Parathyroid adenoma (tissue), 2 donors: ENCODE data around the gene LRRFIP2.

Experiments
- H2AFZ ChIP-seq: fragments of 300-600 bp; sonication (generic); one replicate; pipeline ENCODE4 v1.7.0; 2017; ENCODE audit warnings: antibody characterized with exemption, mild to moderate bottlenecking
- H3K27ac ChIP-seq: fragments of 300-600 bp; sonication (generic); one replicate; pipeline ENCODE4 v1.7.0; 2017
- H3K27me3 ChIP-seq: fragments of 300-600 bp; sonication (generic); one replicate; pipeline ENCODE4 v1.7.0; 2017; ENCODE audit warnings: low read length; ENCODE audit not compliant: control insufficient read depth, insufficient read depth
- H3K36me3 ChIP-seq: fragments of 300-600 bp; sonication (generic); one replicate; pipeline ENCODE4 v1.7.0; 2017; ENCODE audit warnings: low read length; ENCODE audit not compliant: control insufficient read depth, insufficient read depth
- H3K4me1 ChIP-seq: fragments of 300-600 bp; sonication (generic); one replicate; pipeline ENCODE4 v1.7.0; 2017; ENCODE audit warnings: control low read depth
- H3K4me2 ChIP-seq: fragments of 300-600 bp; sonication (generic); one replicate; pipeline ENCODE4 v1.7.0; 2017; ENCODE audit warnings: low read length
- H3K4me3 ChIP-seq: fragments of 300-600 bp; sonication (generic); one replicate; pipeline ENCODE4 v1.7.0; 2017; ENCODE audit warnings: low read depth, low read length
- H3K79me2 ChIP-seq: fragments of 300-600 bp; sonication (generic); one replicate; pipeline ENCODE4 v1.7.0; 2017; ENCODE audit warnings: control low read depth
- H3K9ac ChIP-seq: fragments of 300-600 bp; sonication (generic); one replicate; pipeline ENCODE4 v1.7.0; 2017; ENCODE audit warnings: mild to moderate bottlenecking
- H3K9me3 ChIP-seq: fragments of 300-600 bp; sonication (generic); one replicate; pipeline ENCODE4 v1.7.0; 2017; ENCODE audit warnings: low read length; ENCODE audit not compliant: control insufficient read depth
- CTCF ChIP-seq: fragments of 300-600 bp; sonication (generic); IDR thresholded peaks from one replicate; pipeline ENCODE4 v1.7.0; 2017; ENCODE audit warnings: antibody characterized with exemption, mild to moderate bottlenecking
- donor health status: primary hyperparathyroidism.

The LRRFIP2 gene

GRCh38 chr3:37162501-37163245, 11.7 kb downstream of the LRRFIP2 start:
- TF ChIP-seq CTCF = no peak
- Histone ChIP-seq H2AFZ (no peak overlapping the region), H3K4me2 (no peak overlapping the region), H3K9ac (no peak overlapping the region), H3K4me1 (peaks cover 5% of the 10 kb centered on the region), H3K4me3 (no peak overlapping the region), H3K27ac (no peak overlapping the region), H3K79me2 (peaks cover 37% of the 10 kb centered on the region), H3K9me3 (no peaks in the 10 kb centered on the region), H3K36me3 (no peaks in the 10 kb centered on the region), H3K27me3 (no peaks in the 10 kb centered on the region)

GRCh38 chr3:37161351-37161750, 13.0 kb downstream of the LRRFIP2 start:
- Histone ChIP-seq H3K4me3 (no peak overlapping the region), H3K4me2 (no peak overlapping the region), H3K36me3 (no peaks in the 10 kb centered on the region), H3K27ac (no peak overlapping the region), H3K27me3 (no peaks in the 10 kb centered on the region), H2AFZ (no peak overlapping the region), H3K79me2 (peaks cover 37% of the 10 kb centered on the region), H3K9ac (no peak overlapping the region), H3K4me1 (peaks cover 5% of the 10 kb centered on the region), H3K9me3 (no peaks in the 10 kb centered on the region)
- no peak for TF ChIP-seq CTCF

- H3K79me2 ChIP-seq = peaks cover 58% of the 10 kb centered on the region
- H3K9ac ChIP-seq = no peak overlapping the region
- H3K27me3 ChIP-seq = no peaks in the 10 kb centered on the region
- no peak overlapping the region for H2AFZ ChIP-seq
- H3K4me1 ChIP-seq = no peaks in the 10 kb centered on the region
- no peaks in the 10 kb centered on the region for H3K9me3 ChIP-seq
- H3K4me2 ChIP-seq = no peak overlapping the region
- no peaks in the 10 kb centered on the region for H3K36me3 ChIP-seq
- H3K4me3 ChIP-seq = no peak overlapping the region
- no peak overlapping the region for H3K27ac ChIP-seq
- no peak for TF ChIP-seq CTCF
These were observed 18.6 kb downstream of the LRRFIP2 start for GRCh38 chr3:37155782-37156181.

GRCh38 chr3:37154668-37155314, 19.6 kb downstream of the LRRFIP2 start:
- Histone ChIP-seq H3K79me2 (peaks cover 52% of the 10 kb centered on the region), H3K9ac (no peak overlapping the region), H3K36me3 (no peaks in the 10 kb centered on the region), H3K27me3 (no peaks in the 10 kb centered on the region), H3K4me1 (no peaks in the 10 kb centered on the region), H3K27ac (no peak overlapping the region), H2AFZ (no peak overlapping the region), H3K9me3 (no peaks in the 10 kb centered on the region), H3K4me2 (no peak overlapping the region), H3K4me3 (no peak overlapping the region)
- no peak for TF ChIP-seq CTCF
